SH-SY5Y (cell line): Measurements from ENCODE around the gene TERT.

ENCODE experiments used
- GATA2 ChIP-seq: IDR thresholded peaks from 2 replicates; pipeline ENCODE4 v1.6.1; 2011; ENCODE audit warnings: mild to moderate bottlenecking, low read depth, low read length
- GATA3 ChIP-seq: IDR thresholded peaks from 2 replicates; pipeline ENCODE4 v1.6.1; 2011; ENCODE audit warnings: low read depth, mild to moderate bottlenecking, low read length, moderate library complexity

GRCh38 chr5:1227667-1228066 lies 67.2 kb downstream of the TERT start:
- TF ChIP-seq GATA2 (no peak), GATA3 (no peak)
